ENCODE results near the gene NLRC3. TPM values are rescaled to one million over a fixed set of nuclear protein-coding genes. Genes with fewer than 3 reads are reported as not detected.
A peak's percentile ranks its signal among the peaks of the same experiment; 100 is the strongest.

The NLRC3 gene
- total RNA-seq, 4 donors from 2014 or later = 1.3 to 4.7 (median 1.4) TPM

GRCh38 chr16:3618769-3619141 lies 41.6 kb upstream of the NLRC3 start:
- no peaks in the 10 kb centered on the region for H3K9me3 ChIP-seq
- no peak for DNase-seq
- no peaks in the 10 kb centered on the region for H3K36me3 ChIP-seq
- 96 to 98% methylated on average over 3 of the region's 3 CpGs for WGBS, 2 donors
- H3K4me3 ChIP-seq (replicated peaks in 1 of 3) = no peak overlapping the region
- TF ChIP-seq, protein P1, sequence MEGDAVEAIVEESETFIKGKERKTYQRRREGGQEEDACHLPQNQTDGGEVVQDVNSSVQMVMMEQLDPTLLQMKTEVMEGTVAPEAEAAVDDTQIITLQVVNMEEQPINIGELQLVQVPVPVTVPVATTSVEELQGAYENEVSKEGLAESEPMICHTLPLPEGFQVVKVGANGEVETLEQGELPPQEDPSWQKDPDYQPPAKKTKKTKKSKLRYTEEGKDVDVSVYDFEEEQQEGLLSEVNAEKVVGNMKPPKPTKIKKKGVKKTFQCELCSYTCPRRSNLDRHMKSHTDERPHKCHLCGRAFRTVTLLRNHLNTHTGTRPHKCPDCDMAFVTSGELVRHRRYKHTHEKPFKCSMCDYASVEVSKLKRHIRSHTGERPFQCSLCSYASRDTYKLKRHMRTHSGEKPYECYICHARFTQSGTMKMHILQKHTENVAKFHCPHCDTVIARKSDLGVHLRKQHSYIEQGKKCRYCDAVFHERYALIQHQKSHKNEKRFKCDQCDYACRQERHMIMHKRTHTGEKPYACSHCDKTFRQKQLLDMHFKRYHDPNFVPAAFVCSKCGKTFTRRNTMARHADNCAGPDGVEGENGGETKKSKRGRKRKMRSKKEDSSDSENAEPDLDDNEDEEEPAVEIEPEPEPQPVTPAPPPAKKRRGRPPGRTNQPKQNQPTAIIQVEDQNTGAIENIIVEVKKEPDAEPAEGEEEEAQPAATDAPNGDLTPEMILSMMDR (IDR thresholded peaks at IDR 0.05) = no peak
- TF ChIP-seq POLR2A (IDR thresholded peaks at IDR 0.05) = no peak
- intact Hi-C loops (cut with DNase I) = no loop called here
- no peaks in the 10 kb centered on the region for H3K27me3 ChIP-seq
- H3K4me1 ChIP-seq = no peaks in the 10 kb centered on the region
- no peak overlapping the region for H3K27ac ChIP-seq

DNA sequence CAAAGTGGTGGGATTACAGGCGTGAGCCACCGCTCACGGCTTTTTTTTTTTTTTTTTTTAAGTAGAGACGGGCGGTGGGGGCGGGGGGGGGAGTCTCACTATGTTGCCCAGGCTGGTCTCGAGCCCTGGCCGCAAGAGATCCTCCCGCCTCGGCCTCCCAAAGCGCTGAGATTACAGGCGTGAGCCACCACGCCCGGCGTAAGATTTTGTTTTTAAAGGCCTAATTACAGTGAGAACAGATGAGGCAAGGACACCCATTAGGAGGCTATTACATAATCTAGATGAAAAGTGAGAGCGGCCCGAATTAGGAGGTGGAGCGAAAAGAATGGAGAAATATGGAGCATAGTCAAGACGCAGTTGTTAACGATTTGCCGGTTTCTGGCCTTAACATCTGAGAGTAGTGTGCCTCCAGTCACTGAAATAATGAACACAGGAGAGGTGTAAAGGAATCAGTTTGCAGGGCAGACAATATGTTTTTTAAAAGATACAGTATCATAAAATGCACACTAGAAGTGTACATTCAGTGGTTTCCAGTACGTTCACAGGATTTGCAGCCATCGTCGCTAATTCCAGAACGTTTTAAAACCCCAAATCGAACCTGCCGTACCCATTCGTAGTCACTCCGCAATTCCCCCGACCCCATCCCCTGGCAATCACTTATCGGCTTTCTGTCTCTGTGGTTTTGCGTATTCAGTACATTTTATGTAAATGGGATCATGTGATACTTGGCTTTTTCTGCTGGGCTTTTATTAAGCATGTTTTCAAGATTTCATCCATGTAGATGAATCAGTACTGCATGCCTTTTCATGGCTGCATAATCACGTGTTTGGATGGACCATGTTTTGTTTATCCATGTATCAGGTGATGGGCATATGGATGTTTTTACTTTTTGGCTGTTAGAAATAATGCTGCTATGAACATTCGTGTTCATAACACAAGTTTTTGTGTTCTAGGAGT lies 35.6 kb upstream of the NLRC3 start:
- Histone ChIP-seq H3K27ac (no peak overlapping the region), H3K36me3 (no peaks in the 10 kb centered on the region), H3K27me3 (no peaks in the 10 kb centered on the region), H3K9me3 (no peaks in the 10 kb centered on the region), H3K4me3 (replicated peaks in 1 of 3) (peak overlapping the region in 1 of 3 donors; percentile 83), H3K4me1 (peaks cover 14 to 21% of the 10 kb centered on the region in 2 donors)
- WGBS, 2 donors = 83 to 84% methylated on average over 34 of the region's 34 CpGs
- TF ChIP-seq, protein P1 (IDR thresholded peaks at IDR 0.05) = no peak
- TF ChIP-seq POLR2A (IDR thresholded peaks at IDR 0.05) = no peak
- intact Hi-C loops (cut with DNase I) = no loop called here
- no peak for DNase-seq

DNA sequence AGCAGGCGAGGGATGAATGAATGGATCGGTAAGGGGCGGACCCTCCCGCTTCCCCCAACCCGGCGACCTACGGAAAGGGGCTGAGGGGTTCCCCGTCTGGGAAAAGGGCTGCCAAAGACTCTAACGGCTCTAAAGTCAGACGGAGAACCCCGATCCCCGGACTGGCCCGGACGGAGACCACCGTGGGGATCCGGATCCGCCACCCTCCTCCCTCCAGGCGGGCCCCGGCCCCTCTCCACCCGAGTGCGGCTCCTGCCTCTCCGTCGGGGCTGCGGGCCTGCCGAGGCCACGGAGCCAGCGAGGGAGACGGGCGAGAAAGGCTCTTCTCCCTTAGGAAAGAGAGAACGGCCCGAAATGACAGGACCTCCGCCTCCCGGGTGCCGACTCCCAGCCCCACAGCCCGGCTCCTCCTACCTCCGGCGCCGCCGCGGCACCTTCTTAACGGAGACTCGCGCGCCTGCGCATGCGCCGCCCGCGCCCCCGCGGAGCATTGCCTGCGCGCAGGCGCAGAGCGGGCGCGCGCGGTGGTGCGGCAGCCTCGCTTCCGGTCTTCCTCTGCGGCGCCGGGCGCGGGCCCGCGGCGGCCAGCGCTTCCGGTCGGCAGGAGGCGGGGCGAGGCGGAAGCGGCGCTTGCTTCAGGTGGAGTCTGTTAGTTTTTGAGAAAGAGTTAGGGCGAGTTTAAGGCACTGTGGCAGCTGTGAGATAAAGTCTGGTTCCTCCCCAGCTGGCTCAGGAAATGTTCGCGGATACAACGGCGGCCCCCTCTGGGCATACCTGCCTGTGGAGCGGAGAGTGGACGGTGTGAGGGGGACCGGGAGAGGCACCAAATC lies 34.2 kb upstream of the NLRC3 start, which contains the start of gene SLX4:
SLX4 (minus strand) TSS at position 461 of the 830 bp plus-strand sequence. CDS start 2,642 bp downstream, outside the sequence.
- Histone ChIP-seq H3K27ac (peak within 1 kb of the TSS; percentile 37 to 69 (median 69)), H3K27me3 (no peaks in the 10 kb centered on the region), H3K9me3 (no peaks in the 10 kb centered on the region), H3K4me3 (replicated peaks in 1 of 3) (peak within 1 kb of the TSS; percentile 83 to 94 (median 93)), H3K4me1 (peaks cover 14 to 21% of the 10 kb centered on the region in 2 donors), H3K36me3 (no peaks in the 10 kb centered on the region)
- 0% methylated on average over 17 to 24 of the region's 86 CpGs for WGBS, 2 donors
- TF ChIP-seq, protein P1 (IDR thresholded peaks at IDR 0.05) = no peak
- peak in 1 of 2 donors; percentile 84 for TF ChIP-seq POLR2A (IDR thresholded peaks at IDR 0.05)
- intact Hi-C loops (cut with DNase I) = no loop called here
- DNase-seq = peak; percentile 90 to 91

DNA sequence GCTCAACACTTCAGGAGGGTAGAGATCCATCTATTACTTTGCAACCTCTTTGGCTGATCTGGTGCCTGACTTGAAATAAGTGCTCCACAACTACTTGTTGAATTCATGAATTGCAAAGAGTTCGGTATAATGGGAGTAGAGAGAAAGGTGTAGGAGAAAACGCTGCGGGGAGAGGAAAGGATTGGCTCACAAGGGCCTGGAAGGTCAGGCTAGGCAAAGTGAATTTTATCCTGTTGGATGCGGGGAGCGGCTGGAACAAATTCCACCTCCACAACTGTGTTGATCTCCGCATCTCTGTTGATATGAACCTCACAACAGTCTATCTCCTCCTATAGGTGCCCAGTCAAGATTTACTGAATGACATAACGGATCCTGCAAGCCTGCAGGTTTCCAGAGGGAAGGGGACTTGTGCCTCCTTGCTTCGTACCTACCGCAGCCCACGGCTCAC lies 33.5 kb upstream of the NLRC3 start:
- Histone ChIP-seq H3K27ac (peak overlapping the region in 2 of 3 donors; percentile 59 to 69), H3K36me3 (no peaks in the 10 kb centered on the region), H3K4me1 (peaks cover 14 to 21% of the 10 kb centered on the region in 2 donors), H3K27me3 (no peaks in the 10 kb centered on the region), H3K9me3 (no peaks in the 10 kb centered on the region), H3K4me3 (replicated peaks in 1 of 3) (peak overlapping the region; percentile 69 to 94 (median 83))
- DNase-seq = no peak
- intact Hi-C loops (cut with DNase I) = no loop called here
- TF ChIP-seq, protein P1 (IDR thresholded peaks at IDR 0.05) = no peak
- TF ChIP-seq POLR2A (IDR thresholded peaks at IDR 0.05) = no peak
- 3% methylated on average over 8 to 9 of the region's 10 CpGs for WGBS, 2 donors
